AG09319 (cell line): ENCODE measurements around the gene PARD6A.
A peak's percentile ranks its signal among the peaks of the same experiment; 100 is the strongest.

Source experiments
- DNase-seq: peaks from one replicate; pipeline ENCODE4 v3.0.0-alpha.2; 2010; ENCODE audit warnings: low read depth; ENCODE audit errors: extremely low read depth
- TF ChIP-seq, protein P1 (sequence below): IDR thresholded peaks from 2 replicates; pipeline ENCODE4 v1.5.1; 2011; ENCODE audit warnings: low read depth, mild to moderate bottlenecking, inconsistent platforms, low read length, moderate library complexity

Gene PARD6A, protein sequence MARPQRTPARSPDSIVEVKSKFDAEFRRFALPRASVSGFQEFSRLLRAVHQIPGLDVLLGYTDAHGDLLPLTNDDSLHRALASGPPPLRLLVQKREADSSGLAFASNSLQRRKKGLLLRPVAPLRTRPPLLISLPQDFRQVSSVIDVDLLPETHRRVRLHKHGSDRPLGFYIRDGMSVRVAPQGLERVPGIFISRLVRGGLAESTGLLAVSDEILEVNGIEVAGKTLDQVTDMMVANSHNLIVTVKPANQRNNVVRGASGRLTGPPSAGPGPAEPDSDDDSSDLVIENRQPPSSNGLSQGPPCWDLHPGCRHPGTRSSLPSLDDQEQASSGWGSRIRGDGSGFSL

DNA sequence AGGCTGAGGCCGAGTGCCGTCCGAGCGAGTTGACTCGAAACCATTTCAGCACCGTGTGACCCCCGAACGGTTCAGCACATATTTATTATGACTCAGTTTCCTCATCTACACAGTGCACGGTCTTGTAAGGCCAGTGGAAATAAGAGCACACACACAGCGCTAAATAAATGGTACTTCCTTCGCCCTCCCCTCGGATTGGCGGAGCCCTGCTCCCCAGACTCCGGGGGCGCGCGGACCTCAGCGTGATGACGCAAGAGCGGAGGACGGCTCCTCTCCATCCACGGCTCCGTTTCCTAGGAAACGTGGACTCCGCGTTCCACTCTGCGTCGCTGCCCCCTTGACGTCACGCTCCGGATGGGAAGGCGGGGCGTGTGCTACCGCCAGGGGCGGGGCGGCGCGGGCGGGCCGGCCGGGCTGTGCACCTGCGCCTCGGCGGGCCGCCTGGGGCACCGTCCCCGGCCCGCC, at the start of gene PARD6A:
TSS of gene PARD6A (plus strand) at position 397 of the 465 bp plus-strand sequence. CDS start 79 bp downstream, outside the sequence.
- TF ChIP-seq, protein P1, sequence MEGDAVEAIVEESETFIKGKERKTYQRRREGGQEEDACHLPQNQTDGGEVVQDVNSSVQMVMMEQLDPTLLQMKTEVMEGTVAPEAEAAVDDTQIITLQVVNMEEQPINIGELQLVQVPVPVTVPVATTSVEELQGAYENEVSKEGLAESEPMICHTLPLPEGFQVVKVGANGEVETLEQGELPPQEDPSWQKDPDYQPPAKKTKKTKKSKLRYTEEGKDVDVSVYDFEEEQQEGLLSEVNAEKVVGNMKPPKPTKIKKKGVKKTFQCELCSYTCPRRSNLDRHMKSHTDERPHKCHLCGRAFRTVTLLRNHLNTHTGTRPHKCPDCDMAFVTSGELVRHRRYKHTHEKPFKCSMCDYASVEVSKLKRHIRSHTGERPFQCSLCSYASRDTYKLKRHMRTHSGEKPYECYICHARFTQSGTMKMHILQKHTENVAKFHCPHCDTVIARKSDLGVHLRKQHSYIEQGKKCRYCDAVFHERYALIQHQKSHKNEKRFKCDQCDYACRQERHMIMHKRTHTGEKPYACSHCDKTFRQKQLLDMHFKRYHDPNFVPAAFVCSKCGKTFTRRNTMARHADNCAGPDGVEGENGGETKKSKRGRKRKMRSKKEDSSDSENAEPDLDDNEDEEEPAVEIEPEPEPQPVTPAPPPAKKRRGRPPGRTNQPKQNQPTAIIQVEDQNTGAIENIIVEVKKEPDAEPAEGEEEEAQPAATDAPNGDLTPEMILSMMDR = no peak
- DNase-seq = peak; percentile 87

DNA sequence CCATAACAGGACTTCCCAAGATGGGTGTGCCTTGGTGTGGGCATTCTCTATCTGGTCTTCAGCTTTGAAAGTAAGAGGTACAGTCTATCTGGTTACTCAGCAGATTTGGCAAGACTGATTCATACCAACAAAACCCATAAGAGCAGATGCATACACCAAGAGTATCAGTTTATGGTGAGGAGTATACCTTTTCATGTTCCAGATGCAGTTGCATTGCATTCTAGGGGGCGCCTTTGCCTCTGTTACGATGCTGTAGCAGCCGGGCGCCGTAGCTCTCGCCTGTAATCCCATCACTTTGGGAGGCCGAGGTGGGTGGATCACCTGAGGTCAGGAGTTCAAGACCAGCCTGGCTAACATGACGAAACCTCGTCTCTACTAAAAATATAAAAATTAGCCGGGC, 47.0 kb upstream of the PARD6A start:
- DNase-seq = no peak
- TF ChIP-seq, protein P1 = no peak

DNA sequence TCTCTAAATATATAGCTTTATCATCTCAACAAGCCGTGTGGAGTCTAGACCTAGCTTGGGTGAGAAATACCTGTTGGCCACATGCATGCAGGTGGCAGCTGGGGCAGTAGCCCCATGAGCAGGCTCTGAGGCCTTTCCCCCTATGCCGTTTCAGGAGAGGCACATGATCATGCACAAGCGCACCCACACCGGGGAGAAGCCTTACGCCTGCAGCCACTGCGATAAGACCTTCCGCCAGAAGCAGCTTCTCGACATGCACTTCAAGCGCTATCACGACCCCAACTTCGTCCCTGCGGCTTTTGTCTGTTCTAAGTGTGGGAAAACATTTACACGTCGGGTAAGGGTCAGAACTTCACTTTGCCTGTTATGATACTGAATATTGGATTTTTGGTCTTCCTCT, 32.5 kb upstream of the PARD6A start:
- TF ChIP-seq, protein P1 = no peak
- no peak for DNase-seq

DNA sequence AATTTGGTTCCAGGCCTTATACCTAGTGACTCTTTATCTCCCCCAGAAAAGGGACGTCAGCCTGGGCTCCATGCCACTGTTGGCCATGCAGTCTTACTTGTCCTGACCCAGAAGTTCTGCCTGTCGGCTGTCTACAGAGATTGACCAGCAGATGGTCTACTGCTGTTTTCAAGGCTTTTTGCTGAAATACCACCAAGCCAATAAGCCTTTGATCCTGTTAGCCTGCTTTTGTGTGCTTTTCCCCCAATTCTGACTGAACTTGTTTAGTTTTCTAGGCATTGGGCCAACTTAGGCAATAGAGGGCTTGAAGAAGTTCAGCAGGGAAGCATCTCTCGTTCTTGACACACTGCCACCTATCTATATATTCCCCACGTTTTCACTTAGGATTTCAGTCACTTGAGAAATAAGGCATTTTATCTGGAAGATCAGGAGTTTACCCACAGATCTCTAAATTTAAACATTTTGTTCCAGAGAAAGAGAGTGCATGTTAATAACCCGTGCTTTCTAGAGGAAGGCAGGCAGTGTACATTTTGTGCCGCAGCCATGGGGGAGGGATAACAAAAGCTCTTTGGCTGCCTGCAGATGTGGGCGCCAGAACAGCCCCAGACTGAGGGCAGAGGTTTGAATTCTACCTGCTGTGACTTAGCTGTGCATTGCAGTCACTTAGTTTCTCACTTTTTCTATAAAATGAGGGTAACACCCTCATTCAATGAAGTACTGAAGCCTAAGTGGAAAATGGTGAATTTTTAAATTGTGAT, 28.2 kb upstream of the PARD6A start:
- DNase-seq = no peak
- TF ChIP-seq, protein P1 = no peak

DNA sequence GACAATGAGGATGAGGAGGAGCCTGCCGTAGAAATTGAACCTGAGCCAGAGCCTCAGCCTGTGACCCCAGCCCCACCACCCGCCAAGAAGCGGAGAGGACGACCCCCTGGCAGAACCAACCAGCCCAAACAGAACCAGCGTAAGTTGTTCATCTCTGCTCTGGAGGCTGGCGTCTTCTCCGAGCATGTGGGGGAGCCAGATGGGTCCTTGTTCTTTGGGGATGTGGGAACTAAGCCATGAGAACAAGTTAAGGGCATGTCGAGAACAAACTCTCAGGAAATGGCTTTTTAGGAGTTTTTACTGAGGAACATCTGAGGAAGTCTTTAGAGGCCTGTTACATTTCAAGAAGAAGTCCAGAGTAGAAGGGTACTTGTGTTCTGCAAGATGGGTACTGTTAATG, 24.0 kb upstream of the PARD6A start:
- no peak for DNase-seq
- TF ChIP-seq, protein P1 = no peak

DNA sequence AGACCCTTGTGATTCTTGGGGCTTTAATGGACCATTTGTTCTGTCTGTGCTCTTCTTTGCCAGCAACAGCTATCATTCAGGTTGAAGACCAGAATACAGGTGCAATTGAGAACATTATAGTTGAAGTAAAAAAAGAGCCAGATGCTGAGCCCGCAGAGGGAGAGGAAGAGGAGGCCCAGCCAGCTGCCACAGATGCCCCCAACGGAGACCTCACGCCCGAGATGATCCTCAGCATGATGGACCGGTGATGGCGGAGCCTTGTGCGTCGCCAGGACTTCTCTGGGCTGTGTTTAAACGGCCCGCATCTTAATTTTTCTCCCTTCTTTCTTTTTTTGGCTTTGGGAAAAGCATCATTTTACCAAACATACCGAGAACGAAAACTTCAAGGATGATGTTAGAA, 23.1 kb upstream of the PARD6A start:
- no peak for DNase-seq
- TF ChIP-seq, protein P1 = no peak
